Measurements from ENCODE around the gene LRIT3. TPM values are rescaled to one million over a fixed set of nuclear protein-coding genes. Genes with fewer than 3 reads are reported as not detected.
"Not testable (repeated sequence)": the region's sequence is repeated elsewhere in the genome, so short reads cannot be mapped to it uniquely, and the experiment has no call there.

Gene LRIT3
- total RNA-seq, 2 experiments from 2014 or later, result 0.16 TPM

GRCh38 chr4:109861271-109861670 is 13.4 kb downstream of the LRIT3 start:
- H3K4me3 Mint-ChIP-seq, result no peak overlapping the region
- H3K27me3 Mint-ChIP-seq (ENCODE audit: low read depth), result no peaks in the 10 kb centered on the region

GRCh38 chr4:109861916-109862511 is 14.1 kb downstream of the LRIT3 start:
- DNase-seq, result no peak
- POLR2A ChIA-PET, result no interaction called here
- H3K9me3 Mint-ChIP-seq (ENCODE audit: insufficient read depth), result peaks cover 10% of the 10 kb centered on the region

More at GRCh38 chr4:109861271-109861670, 13.4 kb downstream of the LRIT3 start:
- Mint-ChIP-seq H3K9me3 (ENCODE audit: insufficient read depth) (peaks cover 10% of the 10 kb centered on the region), H3K36me3 (ENCODE audit: low read depth) (peaks cover 3% of the 10 kb centered on the region), H3K27ac (no peak overlapping the region), H3K4me1 (ENCODE audit: low read depth) (no peaks in the 10 kb centered on the region)
- ATAC-seq, result no peak
- CTCF ChIA-PET, result no interaction called here
- no peak for DNase-seq
- POLR2A ChIA-PET, result no interaction called here

GRCh38 chr4:109864134-109864533 is 16.2 kb downstream of the LRIT3 start:
- no peaks in the 10 kb centered on the region for H3K27me3 Mint-ChIP-seq (ENCODE audit: low read depth)
- ChIA-PET CTCF (no interaction called here), POLR2A (no interaction called here)
- H3K4me3 Mint-ChIP-seq, result no peak overlapping the region
- ATAC-seq, result no peak
- H3K9me3 Mint-ChIP-seq (ENCODE audit: insufficient read depth), result peaks cover 10% of the 10 kb centered on the region
- H3K27ac Mint-ChIP-seq, result no peak overlapping the region
- H3K4me1 Mint-ChIP-seq (ENCODE audit: low read depth), result no peaks in the 10 kb centered on the region
- no peak for DNase-seq
- peaks cover 3% of the 10 kb centered on the region for H3K36me3 Mint-ChIP-seq (ENCODE audit: low read depth)

More at GRCh38 chr4:109861916-109862511, 14.1 kb downstream of the LRIT3 start:
- Mint-ChIP-seq H3K4me3 (no peak overlapping the region), H3K36me3 (ENCODE audit: low read depth) (peaks cover 3% of the 10 kb centered on the region), H3K27ac (no peak overlapping the region), H3K4me1 (ENCODE audit: low read depth) (no peaks in the 10 kb centered on the region), H3K27me3 (ENCODE audit: low read depth) (no peaks in the 10 kb centered on the region)
- no peak for ATAC-seq
- CTCF ChIA-PET, result no interaction called here

GRCh38 chr4:109870061-109870460 is 22.2 kb downstream of the LRIT3 start:
- Mint-ChIP-seq H3K9me3 (ENCODE audit: insufficient read depth) (no peaks in the 10 kb centered on the region), H3K36me3 (ENCODE audit: low read depth) (no peaks in the 10 kb centered on the region), H3K27ac (no peak overlapping the region), H3K27me3 (ENCODE audit: low read depth) (no peaks in the 10 kb centered on the region), H3K4me3 (no peak overlapping the region), H3K4me1 (ENCODE audit: low read depth) (no peaks in the 10 kb centered on the region)
- POLR2A ChIA-PET, result no interaction called here
- no peak for ATAC-seq
- no peak for DNase-seq
- CTCF ChIA-PET, result no interaction called here

GRCh38 chr4:109872065-109872464 is 24.2 kb downstream of the LRIT3 start:
- ATAC-seq (no peak), DNase-seq (no peak)
- no peaks in the 10 kb centered on the region for H3K27me3 Mint-ChIP-seq (ENCODE audit: low read depth)
- no peaks in the 10 kb centered on the region for H3K9me3 Mint-ChIP-seq (ENCODE audit: insufficient read depth)
- ChIA-PET CTCF (no interaction called here), POLR2A (no interaction called here)
- H3K4me3 Mint-ChIP-seq, result no peak overlapping the region
- H3K27ac Mint-ChIP-seq, result no peak overlapping the region
- H3K4me1 Mint-ChIP-seq (ENCODE audit: low read depth), result no peaks in the 10 kb centered on the region
- no peaks in the 10 kb centered on the region for H3K36me3 Mint-ChIP-seq (ENCODE audit: low read depth)

DNA sequence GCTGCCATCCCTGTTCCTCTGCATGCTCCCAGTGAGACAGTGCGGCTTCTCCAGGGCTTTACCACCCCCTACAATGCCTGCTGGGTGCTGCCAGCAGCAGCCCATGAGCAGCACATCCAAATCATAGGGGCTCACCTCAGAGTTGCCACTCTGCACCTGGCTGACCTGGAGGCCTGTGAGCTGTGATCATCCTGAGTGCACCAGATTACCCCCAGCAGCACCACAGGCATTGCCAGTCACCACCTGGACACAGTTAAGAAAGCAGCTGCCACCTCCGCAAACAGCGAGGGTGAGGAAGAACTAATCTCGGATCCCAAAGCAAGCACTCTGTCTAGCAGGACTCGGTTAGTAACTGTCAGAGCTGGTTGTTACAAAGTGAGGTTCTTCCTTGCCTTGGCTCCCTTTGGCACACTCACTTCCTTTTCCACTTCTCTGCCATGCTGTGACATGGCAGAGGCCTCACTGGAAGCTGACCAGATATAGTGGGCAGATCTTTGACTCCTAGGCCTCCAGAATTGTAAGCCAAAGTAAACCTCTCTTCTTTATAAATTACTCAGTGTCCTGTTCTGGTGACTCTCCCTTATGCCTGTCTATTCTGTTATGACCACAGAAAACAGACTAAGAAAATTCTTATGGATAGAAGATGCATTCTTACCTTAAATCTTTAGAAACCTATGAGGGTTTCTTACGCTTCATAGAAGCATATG is 25.2 kb downstream of the LRIT3 start:
- ATAC-seq, result no peak
- Mint-ChIP-seq H3K27me3 (ENCODE audit: low read depth) (no peaks in the 10 kb centered on the region), H3K4me3 (no peak overlapping the region), H3K36me3 (ENCODE audit: low read depth) (no peaks in the 10 kb centered on the region), H3K4me1 (ENCODE audit: low read depth) (no peaks in the 10 kb centered on the region), H3K9me3 (ENCODE audit: insufficient read depth) (no peaks in the 10 kb centered on the region), H3K27ac (no peak overlapping the region)
- ChIA-PET POLR2A (no interaction called here), CTCF (no interaction called here)
- no peak for DNase-seq

GRCh38 chr4:109873791-109874514 is 26.0 kb downstream of the LRIT3 start:
- Mint-ChIP-seq H3K27ac (no peak overlapping the region), H3K4me1 (ENCODE audit: low read depth) (no peaks in the 10 kb centered on the region), H3K4me3 (no peak overlapping the region), H3K9me3 (ENCODE audit: insufficient read depth) (no peaks in the 10 kb centered on the region), H3K27me3 (ENCODE audit: low read depth) (peaks cover 2% of the 10 kb centered on the region), H3K36me3 (ENCODE audit: low read depth) (no peaks in the 10 kb centered on the region)
- ChIA-PET POLR2A (no interaction called here), CTCF (no interaction called here)
- ATAC-seq (no peak), DNase-seq (no peak)

DNA sequence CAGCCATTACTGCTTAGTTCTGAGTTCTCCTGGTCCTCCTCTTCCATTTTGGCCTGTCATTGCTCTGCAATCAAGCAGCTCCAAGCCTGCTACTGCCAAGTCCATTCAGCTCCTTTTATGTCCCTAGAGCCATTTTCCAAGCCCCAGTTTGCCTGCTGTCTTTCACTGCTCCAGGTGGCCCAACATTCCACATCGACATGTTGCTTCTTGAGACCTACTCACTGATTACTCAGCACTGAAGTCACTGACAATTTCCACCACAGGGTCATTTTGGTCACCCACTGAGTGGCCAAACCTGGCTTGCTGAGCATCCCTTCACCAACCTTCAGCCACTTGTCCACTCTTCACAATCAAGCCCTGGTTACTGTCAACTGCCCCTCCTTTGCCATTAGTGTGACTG is 27.2 kb downstream of the LRIT3 start:
- ChIA-PET CTCF (no interaction called here), POLR2A (no interaction called here)
- ATAC-seq (no peak), DNase-seq (no peak)
- Mint-ChIP-seq H3K4me3 (no peak overlapping the region), H3K36me3 (ENCODE audit: low read depth) (no peaks in the 10 kb centered on the region), H3K9me3 (ENCODE audit: insufficient read depth) (no peaks in the 10 kb centered on the region), H3K27me3 (ENCODE audit: low read depth) (peaks cover 2% of the 10 kb centered on the region), H3K27ac (no peak overlapping the region), H3K4me1 (ENCODE audit: low read depth) (no peaks in the 10 kb centered on the region)

DNA sequence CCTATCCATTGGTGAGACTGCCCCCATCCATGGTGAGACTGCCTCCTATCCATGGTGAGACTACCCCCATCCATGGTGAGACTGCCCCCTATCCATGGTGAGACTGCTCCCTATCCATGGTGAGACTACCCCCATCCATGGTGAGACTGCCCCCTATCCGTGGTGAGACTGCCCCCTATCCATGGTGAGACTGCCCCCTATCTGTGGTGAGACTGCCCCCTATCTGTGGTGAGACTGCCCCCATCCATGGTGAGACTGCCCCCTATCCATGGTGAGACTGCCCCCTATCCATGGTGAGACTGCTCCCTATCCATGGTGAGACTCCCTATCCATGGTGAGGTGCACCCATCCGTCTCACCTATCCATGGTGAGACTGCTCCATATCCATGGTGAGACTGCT is 27.6 kb downstream of the LRIT3 start:
- H3K9me3 Mint-ChIP-seq (ENCODE audit: insufficient read depth); H3K27me3 Mint-ChIP-seq (ENCODE audit: low read depth); POLR2A ChIA-PET; H3K27ac Mint-ChIP-seq; H3K36me3 Mint-ChIP-seq (ENCODE audit: low read depth); H3K4me1 Mint-ChIP-seq (ENCODE audit: low read depth); DNase-seq; CTCF ChIA-PET; ATAC-seq; H3K4me3 Mint-ChIP-seq: not testable (repeated sequence)

DNA sequence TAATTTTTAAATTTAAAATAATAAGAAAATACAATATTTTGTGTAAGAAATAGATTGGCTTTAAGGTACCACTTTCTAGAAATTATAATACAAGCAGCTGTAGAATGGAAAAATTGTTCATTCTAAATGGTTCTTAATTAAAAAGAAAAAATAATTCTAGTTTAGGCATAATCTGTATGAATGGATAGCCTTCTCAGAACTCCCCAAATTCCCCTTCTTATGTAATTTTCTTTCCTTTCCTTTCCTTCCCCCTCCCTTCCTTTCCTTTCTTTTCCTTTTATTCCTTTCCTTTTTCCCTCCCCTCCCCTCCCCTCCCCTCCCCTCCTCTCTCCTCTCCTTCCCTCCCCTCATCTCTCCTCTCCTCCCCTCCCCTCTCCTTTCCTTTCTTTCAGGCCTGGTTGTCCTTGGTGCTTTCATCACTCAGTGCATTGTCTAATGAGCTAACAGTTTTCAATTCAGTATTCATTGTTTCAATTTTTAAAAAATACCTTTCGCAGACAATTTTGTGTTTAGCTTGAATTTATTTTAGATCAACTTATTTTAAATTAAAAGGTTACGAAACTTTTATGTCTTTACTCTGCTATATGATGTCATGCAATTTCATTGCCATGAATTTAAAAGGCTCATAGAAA is 28.8 kb downstream of the LRIT3 start:
- H3K4me1 Mint-ChIP-seq (ENCODE audit: low read depth), result no peaks in the 10 kb centered on the region
- ATAC-seq (no peak), DNase-seq (no peak)
- H3K36me3 Mint-ChIP-seq (ENCODE audit: low read depth), result no peaks in the 10 kb centered on the region
- H3K9me3 Mint-ChIP-seq (ENCODE audit: insufficient read depth), result no peaks in the 10 kb centered on the region
- ChIA-PET CTCF (no interaction called here), POLR2A (no interaction called here)
- H3K4me3 Mint-ChIP-seq, result no peak overlapping the region
- no peak overlapping the region for H3K27ac Mint-ChIP-seq
- peaks cover 2% of the 10 kb centered on the region for H3K27me3 Mint-ChIP-seq (ENCODE audit: low read depth)

GRCh38 chr4:109877400-109877799 is 29.5 kb downstream of the LRIT3 start:
- H3K27me3 Mint-ChIP-seq (ENCODE audit: low read depth), result peaks cover 6% of the 10 kb centered on the region
- POLR2A ChIA-PET, result no interaction called here
- no peak overlapping the region for H3K4me3 Mint-ChIP-seq
- ATAC-seq (no peak), DNase-seq (no peak)
- H3K36me3 Mint-ChIP-seq (ENCODE audit: low read depth), result no peaks in the 10 kb centered on the region
- no peaks in the 10 kb centered on the region for H3K9me3 Mint-ChIP-seq (ENCODE audit: insufficient read depth)
- no peaks in the 10 kb centered on the region for H3K4me1 Mint-ChIP-seq (ENCODE audit: low read depth)
- no peak overlapping the region for H3K27ac Mint-ChIP-seq
- CTCF ChIA-PET, result interaction anchor here (0.6 kb wide), 1 partner anchor 78 kb away, joined by 3 read pairs; no protein-coding TSS in a partner anchor

- CTCF ChIA-PET, result no interaction called here
- POLR2A ChIA-PET, result no interaction called here
Observed at GRCh38 chr4:109878355-109878754, 30.4 kb downstream of the LRIT3 start.

More at GRCh38 chr4:109878355-109878754, 30.4 kb downstream of the LRIT3 start:
- Mint-ChIP-seq H3K9me3 (ENCODE audit: insufficient read depth) (no peaks in the 10 kb centered on the region), H3K27ac (no peak overlapping the region), H3K4me1 (ENCODE audit: low read depth) (no peaks in the 10 kb centered on the region), H3K36me3 (ENCODE audit: low read depth) (no peaks in the 10 kb centered on the region), H3K4me3 (no peak overlapping the region), H3K27me3 (ENCODE audit: low read depth) (peaks cover 7% of the 10 kb centered on the region)
- ATAC-seq (no peak), DNase-seq (no peak)

Measured in activated CD8-positive, alpha-beta T cell treated with anti-CD3 and anti-CD28 coated beads, Interleukin-2, amount 10 ng/mL, durations not matched to agents 7 days and 5 days (primary cell).